ENCODE measurements around the gene PDE8B.

DNA sequence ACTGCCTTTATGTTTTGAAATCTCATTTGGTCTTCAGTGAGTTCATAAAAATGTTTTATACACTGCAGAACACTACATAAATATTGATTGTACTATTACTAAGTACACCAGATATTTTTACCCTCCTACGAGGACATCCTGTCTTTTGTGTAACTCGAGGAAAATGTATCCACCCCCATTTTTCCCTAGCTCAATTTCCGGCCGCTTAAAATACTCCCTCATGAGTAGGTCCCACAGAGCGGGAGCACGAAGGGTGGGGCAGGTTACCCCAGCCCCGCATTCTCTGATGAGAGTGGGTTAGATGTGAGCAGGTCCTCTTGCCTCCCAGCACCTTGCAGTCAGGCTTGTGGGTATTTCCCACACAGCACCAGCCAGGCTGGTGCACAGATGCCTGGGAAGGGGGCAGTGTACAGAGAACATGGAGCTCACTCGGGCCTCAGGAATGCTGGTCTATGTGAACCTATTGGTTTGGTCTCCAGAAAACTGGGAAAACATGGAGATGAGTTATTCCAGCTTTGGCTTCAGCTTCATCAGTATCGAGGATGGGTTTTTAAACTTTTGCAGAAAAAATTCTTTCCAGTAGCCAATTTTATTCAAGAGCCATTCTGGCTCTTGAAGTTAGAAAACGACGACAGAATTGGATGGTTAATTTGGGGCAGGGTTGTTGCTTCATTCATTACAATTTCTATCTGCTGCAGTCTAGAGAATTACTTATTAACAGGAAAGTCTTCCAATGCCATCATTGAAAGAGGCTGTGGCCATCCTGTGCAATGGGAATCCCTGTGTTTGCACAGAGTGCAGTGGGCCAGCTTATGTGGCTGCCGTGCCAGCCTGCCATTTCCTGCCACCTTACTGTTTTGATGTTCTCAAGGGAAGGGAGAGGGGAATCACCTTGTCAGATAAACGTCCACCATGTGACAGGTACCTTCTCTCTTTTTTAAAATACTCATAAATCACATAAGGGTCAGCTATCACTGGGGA, 208.4 kb downstream of the PDE8B start:
- TF ChIP-seq, protein P1, sequence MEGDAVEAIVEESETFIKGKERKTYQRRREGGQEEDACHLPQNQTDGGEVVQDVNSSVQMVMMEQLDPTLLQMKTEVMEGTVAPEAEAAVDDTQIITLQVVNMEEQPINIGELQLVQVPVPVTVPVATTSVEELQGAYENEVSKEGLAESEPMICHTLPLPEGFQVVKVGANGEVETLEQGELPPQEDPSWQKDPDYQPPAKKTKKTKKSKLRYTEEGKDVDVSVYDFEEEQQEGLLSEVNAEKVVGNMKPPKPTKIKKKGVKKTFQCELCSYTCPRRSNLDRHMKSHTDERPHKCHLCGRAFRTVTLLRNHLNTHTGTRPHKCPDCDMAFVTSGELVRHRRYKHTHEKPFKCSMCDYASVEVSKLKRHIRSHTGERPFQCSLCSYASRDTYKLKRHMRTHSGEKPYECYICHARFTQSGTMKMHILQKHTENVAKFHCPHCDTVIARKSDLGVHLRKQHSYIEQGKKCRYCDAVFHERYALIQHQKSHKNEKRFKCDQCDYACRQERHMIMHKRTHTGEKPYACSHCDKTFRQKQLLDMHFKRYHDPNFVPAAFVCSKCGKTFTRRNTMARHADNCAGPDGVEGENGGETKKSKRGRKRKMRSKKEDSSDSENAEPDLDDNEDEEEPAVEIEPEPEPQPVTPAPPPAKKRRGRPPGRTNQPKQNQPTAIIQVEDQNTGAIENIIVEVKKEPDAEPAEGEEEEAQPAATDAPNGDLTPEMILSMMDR (conservative IDR thresholded peaks at IDR 0.05), result no peak
- no peak for TF ChIP-seq EZH2 (IDR thresholded peaks at IDR 0.05; ENCODE audit: low read depth)
